Stimulated activated CD8-positive, alpha-beta memory T cell treated with anti-CD3 and anti-CD28 coated beads, Interleukin-7, amount 100 ng/mL, for 4 hours (primary cell): ENCODE data around the gene CCDC50.

Experiments
- DNase-seq, 2 donors: peaks; one replicate each; pipeline ENCODE4 v3.0.0-alpha.2; 2020; ENCODE audit warnings: low read depth in 2 of 2

CCDC50 gene

DNA sequence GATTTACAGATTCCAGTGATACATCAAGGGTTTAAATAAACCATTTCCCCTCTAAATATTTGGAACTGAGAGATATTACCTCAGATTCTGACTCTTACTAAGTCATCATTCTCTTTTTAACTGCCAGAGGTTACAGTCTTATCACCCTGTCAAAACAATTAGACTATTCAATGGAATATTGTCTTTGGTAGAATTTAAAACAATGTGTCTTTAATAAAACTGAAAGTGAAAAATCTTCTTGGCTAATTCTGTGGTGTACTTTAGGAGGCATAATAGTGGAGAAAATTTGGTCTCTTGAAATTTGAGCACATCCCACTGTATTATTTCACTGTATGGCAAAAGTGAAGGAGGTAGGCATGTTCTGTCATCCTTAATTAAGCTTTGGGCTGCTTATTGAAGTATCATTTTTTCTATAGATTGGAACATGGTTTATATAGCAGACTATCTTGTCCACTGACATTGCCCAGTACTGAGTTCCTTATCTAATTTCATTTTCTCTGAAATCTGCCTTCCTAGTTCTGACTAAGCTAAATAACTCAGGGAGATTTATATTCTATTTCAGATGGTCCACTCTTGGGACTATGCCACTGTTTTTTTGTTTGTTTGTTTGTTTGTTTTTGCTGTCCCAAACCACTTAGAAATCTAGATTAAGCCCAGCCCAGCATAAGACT, 49.1 kb downstream of the CCDC50 start:
- DNase-seq = no peak

DNA sequence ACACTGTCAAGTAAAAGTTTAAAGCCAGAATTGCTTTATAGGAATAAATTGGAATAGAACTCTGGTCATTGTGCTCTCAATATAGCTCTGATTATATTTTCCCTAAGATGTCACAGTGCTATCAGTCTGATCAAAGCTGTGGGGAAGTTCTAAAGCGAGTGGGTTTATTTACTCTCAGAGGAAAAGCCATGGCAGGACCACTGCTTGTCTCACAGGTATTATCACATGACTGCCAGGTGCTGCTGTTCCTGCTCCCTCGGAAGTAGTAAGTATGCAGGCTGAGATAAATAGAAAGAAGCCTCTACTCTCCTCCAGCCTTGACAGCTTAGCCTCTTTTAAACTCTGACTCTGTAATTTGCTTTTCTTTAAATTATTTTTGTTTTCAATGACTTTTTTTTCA, 50.3 kb downstream of the CCDC50 start:
- DNase-seq = no peak

DNA sequence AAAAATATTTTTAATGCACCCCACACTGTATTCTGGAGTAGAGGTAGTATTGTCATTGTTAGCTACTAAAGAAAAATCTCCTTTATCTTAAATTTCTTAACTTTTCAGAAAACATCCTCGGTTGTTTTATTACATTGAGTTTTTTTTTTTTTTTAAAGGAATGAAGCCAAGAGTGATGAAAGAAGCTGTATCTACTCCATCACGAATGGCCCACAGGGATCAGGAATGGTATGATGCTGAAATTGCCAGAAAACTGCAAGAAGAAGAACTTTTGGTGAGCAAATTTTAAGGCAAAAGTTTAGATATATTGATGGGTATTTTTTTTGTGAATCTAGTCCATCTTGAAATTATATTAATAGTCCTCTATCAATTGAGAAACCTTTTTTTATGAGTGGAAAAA, 50.8 kb downstream of the CCDC50 start:
- DNase-seq = no peak

DNA sequence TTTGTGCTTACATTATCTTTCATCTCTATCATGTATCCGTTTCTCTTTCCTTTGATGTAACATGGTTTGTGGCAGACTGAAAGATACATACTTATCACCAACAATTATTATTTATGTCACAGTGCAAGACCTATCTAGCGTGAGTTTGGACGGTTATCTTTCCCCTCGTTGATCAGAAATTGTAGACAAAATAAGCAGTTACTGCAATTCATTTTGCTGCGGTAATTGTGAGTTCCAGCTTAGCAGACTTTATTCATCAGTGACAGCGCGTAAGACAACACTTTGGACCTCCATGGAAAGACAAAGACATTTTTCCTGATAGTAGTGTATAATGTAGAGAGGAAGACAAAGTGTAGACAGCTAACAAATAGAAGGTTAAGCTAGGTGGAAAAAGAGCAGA, 52.1 kb downstream of the CCDC50 start:
- no peak for DNase-seq

DNA sequence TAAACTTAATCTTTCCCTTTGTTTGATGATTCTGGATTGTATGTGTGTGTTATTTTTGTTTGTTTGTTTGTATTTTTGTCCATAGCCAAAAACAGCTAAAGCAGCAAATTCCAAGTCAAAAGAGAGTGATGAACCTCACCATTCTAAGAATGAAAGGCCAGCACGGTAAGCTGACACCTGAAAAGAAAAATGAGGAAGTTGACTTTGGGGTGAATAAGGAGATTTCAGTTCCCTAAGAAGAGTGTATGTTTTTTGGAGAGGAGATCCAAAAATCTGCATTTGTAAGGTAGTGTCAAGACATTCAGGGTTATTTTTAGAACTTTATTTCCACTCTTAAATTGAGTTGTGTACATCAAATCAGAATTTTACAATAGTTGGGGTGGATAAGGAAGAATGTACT, 53.5 kb downstream of the CCDC50 start:
- DNase-seq = no peak

DNA sequence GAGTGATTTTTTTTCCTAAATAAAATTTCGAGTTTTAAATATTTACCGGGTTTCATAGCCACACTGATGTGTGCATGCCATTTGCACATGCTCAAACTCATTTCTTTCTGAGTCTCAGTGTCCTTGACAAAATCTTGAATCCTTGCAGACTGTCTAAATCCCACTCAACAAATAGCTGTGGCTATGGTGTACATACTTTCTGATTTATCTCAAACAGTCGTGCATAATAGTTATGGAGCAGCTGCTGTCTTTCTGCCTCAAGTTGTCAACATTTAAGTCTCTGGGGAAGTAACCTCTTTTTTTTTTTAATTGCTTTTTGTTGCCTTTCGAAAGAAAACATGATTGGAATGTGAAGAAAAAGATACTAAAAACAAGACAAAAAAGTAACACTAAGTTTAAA, 53.9 kb downstream of the CCDC50 start:
- no peak for DNase-seq

DNA sequence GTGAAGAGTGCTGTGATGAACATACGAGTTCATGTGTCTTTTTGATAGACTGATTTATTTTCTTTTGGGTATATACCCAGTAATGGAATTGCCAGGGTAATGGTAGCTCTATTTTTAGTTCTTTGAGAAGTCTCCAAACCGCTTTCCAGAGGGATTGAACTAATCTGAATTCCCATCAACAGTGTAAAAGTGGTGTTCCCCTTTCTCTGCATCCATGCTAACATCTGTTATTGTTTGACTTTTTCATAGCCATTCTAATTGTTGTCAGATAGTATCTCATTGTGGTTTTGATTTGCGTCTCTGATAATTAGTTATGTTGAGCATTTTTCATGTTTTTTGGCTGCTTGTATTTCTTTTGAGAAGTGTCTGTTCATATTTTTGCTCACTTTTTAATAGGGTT, 55.9 kb downstream of the CCDC50 start:
- DNase-seq = no peak

DNA sequence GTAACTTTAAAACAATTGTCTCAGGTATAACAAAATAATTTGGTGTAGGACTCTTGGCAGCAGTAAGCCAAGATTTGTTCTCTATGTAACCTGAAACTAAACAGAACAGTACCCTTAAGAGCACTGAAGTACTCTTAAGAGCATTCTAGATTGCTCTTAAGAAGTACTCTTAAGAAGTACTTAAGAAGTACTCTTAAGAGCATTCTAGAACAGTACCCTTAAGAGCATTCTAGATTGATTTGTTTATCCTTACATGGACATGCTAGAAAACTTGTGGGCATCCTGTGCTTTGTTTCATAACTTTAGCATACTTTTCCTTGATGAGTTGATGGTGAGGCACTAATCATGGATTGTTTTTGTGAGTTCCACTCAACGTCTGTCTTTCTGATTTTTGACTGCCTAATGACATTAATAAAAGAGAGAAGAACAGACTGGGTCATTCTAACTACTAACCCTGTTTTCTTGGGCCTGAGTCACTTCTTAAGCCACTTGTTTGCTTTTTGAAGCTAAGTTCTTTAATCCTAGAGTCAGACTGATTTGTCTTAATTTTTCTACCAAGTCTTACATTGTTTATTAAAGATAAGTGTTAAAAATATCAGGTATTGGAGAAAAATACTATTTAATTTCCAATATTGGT, 58.4 kb downstream of the CCDC50 start:
- no peak for DNase-seq

DNA sequence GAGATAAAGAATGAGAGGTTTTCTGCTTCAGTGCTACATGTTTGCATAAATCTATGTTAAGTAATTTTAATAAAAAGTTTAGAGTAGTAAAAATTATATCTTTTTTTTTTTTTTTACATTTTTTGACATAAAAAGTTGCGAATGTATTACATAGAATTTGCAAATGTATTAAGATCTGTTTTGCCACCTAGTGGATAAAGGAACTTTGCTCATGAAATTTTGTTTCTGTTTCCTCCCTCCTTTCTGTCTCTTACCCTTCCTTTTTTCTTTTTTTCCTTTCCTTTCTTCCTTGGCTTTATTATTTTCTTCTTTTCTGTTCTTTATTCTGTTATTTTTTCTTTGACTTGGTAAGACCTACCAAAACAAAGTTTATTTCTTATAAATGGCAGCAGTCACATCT, 59.6 kb downstream of the CCDC50 start:
- DNase-seq = no peak

DNA sequence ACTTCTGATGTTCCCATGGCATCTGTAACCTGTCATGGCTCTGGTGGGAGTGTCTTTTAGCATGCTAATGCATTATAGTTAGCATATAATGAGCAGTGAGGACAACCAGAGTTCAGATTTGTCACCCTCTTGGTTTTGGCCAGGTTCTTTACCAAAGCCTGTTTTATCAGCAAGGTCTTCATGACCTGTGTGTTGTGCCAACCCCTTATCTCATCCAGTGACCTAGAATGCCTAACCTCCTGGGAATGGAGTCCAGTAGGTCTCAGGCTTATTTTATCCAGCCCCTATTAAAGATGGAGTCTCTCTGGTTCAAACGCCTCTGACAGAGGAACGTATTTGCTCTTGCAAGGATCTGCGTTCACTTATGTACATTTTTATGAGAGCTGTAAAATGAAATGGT, 61.4 kb downstream of the CCDC50 start:
- DNase-seq = no peak

DNA sequence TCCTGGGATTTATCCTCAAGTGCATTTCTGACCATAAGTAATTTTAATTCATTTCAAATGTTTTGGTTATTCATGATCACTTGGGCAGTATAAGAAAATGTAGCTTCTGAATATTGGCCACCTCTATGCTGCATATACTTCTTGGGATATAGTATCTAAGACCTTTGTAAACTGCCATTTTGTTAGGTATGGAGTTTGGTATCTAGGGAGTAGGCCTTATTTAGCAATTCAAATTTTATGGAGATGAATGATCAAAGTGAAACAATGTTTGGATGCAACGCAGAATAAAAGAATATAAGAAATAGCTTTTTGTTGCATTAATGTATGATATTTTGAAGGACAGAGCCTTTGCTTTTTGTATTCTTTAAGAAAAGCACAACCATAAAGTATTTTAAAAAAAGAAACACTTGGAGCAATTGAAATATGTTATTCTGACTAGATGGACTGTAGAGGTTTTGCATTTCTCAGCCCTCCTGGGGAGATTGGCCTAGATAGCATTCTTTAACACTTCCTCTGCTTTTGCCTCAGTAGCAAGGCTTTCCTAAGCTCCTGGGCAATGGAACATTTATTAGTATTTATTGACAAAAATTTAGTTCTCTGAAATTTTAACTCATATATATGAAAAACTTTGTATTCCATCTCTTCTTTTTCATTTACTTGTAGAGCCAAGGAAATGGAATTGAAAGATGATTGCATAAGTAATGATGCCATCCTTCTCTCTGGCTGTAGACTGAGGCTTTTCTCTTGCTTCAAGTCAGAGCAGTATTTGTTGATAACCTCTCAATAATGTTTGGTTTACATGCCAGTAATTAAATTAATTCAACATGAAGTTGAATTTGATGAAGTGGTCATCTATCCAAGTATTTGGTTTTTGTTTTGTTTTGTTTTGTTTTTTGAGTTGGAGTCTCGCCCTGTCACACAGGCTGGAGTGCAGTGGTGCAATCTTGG, 62.9 kb downstream of the CCDC50 start:
- DNase-seq = no peak

DNA sequence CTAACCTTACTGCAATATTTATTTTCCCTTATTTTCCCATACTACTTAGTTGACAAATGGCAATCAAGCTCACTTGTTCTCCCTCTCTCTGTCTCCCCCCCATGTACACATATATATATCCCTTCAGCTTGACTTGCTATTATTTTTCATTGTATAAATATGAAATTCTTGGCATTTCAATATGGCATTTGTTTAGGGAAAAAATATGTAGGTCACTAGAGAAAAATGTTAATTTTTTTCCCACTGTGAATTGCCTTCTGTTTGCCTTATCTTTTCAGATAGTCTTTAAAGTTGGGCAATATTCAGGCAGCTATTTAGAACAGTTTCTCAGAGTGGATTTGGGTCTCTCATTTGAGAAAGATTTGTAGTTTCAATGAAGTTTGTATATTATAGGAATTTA, 64.0 kb downstream of the CCDC50 start:
- DNase-seq = no peak

DNA sequence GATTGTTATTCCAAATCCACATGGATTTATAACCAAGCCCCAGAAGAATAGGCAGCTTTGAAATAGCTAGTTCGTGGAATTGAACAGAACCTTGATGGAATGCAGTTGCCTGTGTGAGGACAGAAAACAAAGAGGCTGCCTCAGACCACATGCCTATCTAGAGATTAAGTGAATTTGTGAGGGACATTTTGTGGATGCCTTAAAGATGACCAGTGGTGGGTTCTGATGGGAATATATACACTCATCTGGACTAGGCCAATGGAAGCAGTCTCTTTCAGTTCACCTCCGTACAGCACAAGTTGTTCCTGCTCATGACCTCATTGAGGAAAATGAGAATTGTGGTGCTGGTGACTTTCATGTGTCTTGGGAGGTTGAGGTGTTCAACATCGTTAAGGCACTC, 68.6 kb downstream of the CCDC50 start:
- DNase-seq = no peak

DNA sequence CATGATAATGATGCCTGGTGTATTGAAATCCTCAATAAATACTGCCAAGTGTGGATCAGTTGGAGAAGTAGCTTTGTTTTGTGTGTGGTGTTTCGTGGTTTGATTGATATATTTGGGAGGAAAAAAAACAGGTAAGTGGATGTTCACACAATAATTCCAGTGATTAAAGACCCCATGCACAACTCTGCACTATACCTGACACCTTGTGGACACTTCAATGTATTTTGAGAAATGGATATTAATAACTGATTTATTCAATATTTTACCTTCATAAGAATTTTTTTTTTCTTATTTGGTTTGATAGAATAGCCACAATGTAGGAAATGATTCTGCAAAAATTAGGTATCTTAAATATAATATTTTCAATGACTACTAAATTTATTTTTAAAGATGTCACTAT, 69.4 kb downstream of the CCDC50 start:
- DNase-seq = no peak

DNA sequence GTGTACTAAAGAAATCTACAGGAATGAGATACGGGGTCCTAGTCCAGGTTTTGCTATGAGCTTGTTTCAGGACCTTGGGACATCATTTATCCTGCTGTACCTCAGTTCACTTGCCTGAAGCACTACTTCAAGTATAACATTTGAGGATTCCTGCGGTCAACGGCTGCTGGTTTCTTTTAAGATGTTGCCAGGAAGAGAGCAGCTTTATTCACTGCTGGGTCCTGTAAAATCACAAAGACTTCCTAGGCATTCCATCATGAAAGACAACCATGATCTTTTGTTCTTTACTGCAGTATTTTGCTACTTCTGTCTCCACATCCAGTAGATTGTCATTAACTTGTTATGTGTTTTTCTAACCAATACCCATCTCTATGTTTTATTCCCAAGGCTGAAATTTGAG, 70.7 kb downstream of the CCDC50 start:
- no peak for DNase-seq

DNA sequence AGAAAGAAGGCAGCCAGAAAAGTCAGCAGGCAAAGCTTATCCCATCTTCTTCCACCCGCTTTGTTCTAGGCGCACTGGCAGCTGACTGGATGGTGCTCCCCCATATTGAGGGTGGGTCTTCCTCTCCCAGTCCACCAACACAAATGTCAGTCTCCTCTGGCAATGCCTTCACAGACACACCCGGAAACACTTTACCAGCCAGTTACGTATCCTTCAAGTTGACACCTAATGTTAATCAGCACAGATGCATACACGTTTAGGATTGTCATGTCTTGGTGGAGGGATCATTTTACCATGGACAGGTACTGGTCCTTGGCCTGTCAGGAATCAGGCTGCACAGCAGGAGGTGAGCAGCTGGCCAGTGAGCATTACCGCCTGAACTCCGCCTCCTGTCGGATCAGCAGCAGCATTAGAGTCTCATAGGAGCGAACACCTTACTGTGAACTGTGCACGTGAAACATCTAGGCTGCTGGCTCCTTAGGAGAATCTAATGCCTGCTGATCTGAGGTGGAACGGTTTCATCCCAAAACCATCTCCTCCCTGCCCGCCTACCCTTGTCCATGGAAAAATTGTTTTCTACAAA, 72.7 kb downstream of the CCDC50 start:
- DNase-seq = no peak

DNA sequence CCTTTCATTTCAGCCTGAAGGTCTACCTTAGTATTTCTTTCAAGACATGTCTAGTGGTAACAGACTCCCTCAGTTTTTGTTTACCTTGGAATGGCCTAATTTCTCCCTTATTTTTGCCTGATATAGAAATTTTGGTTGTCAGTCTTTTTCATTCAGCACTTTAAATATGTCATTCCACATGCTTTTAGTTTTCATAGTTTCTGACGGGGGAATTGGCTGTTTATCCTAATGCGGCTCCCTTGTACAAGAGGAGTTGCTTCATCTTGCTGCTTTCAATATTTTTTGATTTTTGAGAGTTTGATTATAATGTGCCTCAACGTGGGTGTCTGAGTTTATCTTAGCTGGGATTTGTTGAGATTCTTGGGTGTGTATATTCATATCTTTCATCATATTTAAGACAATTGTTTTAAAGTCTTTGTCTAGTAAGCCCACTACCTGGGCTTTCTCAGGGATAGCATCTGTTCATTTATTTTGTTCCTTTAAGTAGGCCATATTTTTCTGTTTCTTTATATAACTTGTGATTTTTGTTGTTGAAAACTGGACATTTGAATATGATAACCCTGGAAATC, 80.7 kb downstream of the CCDC50 start:
- DNase-seq = no peak

DNA sequence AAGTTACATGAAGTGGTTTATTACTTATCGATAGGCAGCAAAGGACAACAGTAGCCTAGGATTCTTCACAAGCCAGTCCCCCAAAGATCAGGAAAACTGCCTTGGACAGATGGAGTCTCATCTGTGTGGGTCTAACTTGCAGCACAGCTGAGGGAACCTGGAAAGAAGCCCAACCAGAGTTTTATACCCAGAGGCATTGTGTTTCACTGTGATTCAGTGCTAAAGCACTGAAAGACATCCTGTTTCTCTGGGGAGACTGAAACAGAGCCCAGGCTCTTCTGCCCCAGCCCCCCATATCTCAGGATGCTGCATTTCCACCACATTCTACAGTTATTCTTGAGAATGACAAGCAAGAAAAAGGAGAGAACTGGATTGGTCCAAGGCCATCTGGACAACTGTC, 83.6 kb downstream of the CCDC50 start:
- no peak for DNase-seq

DNA sequence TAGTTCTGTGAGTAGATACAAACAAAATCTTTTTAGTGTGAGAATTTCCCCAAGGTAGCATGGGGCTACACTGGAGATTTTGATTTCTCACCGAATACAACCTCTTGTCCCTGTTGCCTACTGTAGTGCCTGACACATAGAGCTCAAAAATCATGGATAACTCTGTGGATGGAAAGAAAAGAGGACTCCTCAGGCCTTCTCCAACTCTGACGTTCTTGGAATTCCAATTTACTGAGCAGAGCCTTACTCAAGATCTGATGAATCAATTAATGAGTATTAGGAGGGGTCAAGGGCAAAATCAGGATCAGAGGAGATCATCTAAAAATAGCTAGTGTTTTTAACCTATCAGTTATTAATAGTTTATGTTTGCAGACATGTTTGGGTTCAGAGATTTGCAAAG, 85.1 kb downstream of the CCDC50 start:
- DNase-seq = no peak

DNA sequence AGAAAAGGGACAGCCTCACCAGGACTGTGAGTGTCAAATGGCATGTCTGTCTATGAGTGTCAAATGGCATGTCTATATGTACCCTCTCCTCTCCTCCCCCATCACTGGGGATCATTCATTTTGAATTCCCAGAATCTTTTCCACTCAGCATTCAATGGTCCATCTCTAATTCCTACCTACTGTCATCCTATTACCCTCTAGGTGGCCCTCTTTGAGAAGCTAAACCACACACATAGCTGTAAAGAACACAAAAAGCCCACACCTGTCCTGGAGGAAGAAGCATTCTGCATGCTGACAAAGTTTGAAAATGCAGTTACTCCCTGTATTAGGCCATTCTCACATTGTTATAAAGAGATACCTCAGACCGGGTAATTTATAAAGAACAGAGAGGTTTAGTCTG, 85.5 kb downstream of the CCDC50 start:
- no peak for DNase-seq

DNA sequence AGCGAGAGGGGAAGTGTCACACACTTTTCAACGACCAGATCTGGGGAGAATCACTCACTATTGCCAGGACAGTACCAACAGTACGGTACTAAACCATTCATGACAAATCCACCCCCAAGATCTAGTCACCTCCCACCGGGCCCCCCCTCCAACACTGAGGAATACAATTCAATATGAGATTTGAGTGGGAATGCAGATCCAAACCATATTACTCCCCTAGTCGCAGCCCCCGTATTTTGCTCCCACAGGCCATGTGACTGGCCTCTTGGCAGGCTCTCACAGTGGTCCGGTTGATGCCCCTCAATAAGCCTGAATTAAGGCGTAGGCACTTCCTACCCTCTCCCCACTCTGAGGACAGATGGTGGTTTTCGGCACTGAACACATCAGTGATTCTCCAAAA, 86.4 kb downstream of the CCDC50 start:
- DNase-seq = no peak

DNA sequence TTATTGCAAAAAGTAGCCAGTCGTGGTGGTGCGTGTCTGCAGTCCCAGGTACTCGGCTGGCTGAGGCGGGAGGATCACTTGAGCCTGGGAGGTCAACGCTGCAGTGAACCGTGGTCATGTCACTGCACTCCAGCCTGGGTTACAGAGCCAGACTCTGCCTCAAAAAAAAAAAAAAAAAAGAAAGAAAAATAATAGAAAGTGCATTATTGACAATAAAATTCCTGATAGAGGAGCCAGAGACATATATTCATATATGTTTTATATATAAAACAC, 88.2 kb downstream of the CCDC50 start:
- no peak for DNase-seq
